Rectal smooth muscle tissue (tissue), 1 donor: Measurements from ENCODE around the gene MOB2.

ENCODE experiments used
- H3K27ac ChIP-seq: one replicate; pipeline ENCODE4 v1.7.0; 2013; ENCODE audit warnings: low read depth, low read length, inconsistent platforms
- H3K27me3 ChIP-seq: one replicate; pipeline ENCODE4 v1.7.0; 2013; ENCODE audit warnings: low read length; ENCODE audit not compliant: control insufficient read depth, insufficient read depth
- H3K36me3 ChIP-seq: one replicate; pipeline ENCODE4 v1.7.0; 2013; ENCODE audit warnings: low read length; ENCODE audit not compliant: control insufficient read depth, insufficient read depth
- H3K4me1 ChIP-seq: one replicate; pipeline ENCODE4 v1.7.0; 2013; ENCODE audit warnings: low read length; ENCODE audit not compliant: control insufficient read depth, insufficient read depth
- H3K4me3 ChIP-seq: one replicate; pipeline ENCODE4 v1.7.0; 2013; ENCODE audit warnings: low read length
- H3K9ac ChIP-seq: one replicate; pipeline ENCODE4 v1.7.0; 2013; ENCODE audit warnings: low read length

MOB2 gene, protein sequence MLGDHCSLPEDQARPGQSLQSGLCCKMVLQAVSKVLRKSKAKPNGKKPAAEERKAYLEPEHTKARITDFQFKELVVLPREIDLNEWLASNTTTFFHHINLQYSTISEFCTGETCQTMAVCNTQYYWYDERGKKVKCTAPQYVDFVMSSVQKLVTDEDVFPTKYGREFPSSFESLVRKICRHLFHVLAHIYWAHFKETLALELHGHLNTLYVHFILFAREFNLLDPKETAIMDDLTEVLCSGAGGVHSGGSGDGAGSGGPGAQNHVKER

GRCh38 chr11:1486054-1486825, at the start of gene MOB2:
Gene MOB2 (minus strand): TSS chr11:1486779. CDS start chr11:1486556, 223 bp downstream.
- Histone ChIP-seq H3K4me1 (peaks cover 51% of the 10 kb centered on the region), H3K4me3 (peak within 1 kb of the TSS; percentile 69), H3K9ac (peak within 1 kb of the TSS; percentile 71), H3K27ac (peak within 1 kb of the TSS; percentile 98), H3K36me3 (no peaks in the 10 kb centered on the region), H3K27me3 (no peaks in the 10 kb centered on the region)

GRCh38 chr11:1534682-1535081, 48.1 kb upstream of the MOB2 start:
- H3K9ac ChIP-seq = no peak overlapping the region
- H3K27ac ChIP-seq = no peak overlapping the region
- peaks cover 2% of the 10 kb centered on the region for H3K27me3 ChIP-seq
- peaks cover 19% of the 10 kb centered on the region for H3K4me1 ChIP-seq
- H3K36me3 ChIP-seq = peaks cover 9% of the 10 kb centered on the region
- H3K4me3 ChIP-seq = no peak overlapping the region

- Histone ChIP-seq H3K4me1 (peaks cover 19% of the 10 kb centered on the region), H3K9ac (no peak overlapping the region)
Measured at GRCh38 chr11:1534171-1534570, 47.6 kb upstream of the MOB2 start.

DNA sequence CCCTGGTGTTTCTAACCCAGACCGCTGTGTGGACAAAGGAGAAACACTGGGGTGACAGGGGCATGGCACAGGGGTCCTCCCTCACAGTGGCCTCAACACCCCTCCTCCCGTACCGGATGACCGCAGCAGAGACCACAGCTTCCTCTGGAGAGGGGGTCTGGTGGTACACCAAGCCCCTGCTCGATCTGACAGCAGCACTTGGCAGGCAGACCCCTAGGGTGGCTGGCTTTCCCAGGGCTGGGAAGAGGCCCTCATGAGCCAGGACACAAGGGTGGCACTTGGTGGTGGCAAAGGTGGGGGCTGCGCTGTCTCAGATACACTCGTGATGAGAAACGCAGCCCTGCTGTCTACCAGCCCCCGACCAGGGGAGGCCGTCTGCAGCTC, 46.8 kb upstream of the MOB2 start:
- H3K36me3 ChIP-seq = peaks cover 9% of the 10 kb centered on the region
- H3K27ac ChIP-seq = no peak overlapping the region
- H3K27me3 ChIP-seq = peaks cover under 1% of the 10 kb centered on the region
- H3K9ac ChIP-seq = no peak overlapping the region
- H3K4me3 ChIP-seq = no peak overlapping the region
- peaks cover 19% of the 10 kb centered on the region for H3K4me1 ChIP-seq

More at GRCh38 chr11:1534171-1534570, 47.6 kb upstream of the MOB2 start:
- peaks cover 9% of the 10 kb centered on the region for H3K36me3 ChIP-seq
- H3K27ac ChIP-seq = no peak overlapping the region
- H3K4me3 ChIP-seq = no peak overlapping the region
- H3K27me3 ChIP-seq = peaks cover 2% of the 10 kb centered on the region

DNA sequence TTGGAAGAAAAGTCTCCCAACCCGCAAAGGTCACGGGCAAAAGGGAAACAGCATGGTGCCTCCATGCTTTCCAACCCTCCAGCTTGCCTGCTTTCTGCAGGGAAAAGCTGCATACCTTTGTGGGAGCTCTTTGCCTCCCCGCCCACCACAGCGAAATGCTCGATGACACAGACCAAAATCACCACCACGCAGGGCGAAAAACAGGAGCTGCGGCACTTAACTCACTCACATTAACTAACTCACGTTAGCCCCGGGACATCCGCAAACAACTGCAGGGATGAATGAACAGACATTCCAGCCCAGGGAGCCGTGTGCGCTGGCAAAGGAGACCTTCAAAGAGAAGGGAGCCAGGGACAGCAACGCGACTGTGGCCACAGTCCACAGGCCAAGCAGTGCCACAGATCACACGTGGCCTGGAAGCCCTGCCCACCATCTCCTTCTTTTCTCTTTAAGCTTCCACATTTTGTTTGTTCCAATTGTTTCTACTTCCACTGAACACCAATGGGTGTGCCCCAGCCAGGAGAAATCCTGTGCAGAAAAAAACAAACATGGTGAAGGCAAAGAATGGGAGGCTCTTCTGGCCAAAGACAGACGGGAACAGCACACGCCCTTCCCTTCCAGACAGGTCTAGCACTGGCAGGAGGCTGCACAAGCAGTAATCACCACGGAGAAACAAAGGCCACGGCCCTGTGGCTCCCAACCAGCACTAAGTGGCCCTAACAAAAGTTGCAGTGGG, 46.2 kb upstream of the MOB2 start:
- no peak overlapping the region for H3K9ac ChIP-seq
- H3K36me3 ChIP-seq = peaks cover 9% of the 10 kb centered on the region
- no peak overlapping the region for H3K4me3 ChIP-seq
- peak overlapping the region; percentile 41 for H3K27ac ChIP-seq
- H3K4me1 ChIP-seq = peaks cover 19% of the 10 kb centered on the region
- H3K27me3 ChIP-seq = no peaks in the 10 kb centered on the region

DNA sequence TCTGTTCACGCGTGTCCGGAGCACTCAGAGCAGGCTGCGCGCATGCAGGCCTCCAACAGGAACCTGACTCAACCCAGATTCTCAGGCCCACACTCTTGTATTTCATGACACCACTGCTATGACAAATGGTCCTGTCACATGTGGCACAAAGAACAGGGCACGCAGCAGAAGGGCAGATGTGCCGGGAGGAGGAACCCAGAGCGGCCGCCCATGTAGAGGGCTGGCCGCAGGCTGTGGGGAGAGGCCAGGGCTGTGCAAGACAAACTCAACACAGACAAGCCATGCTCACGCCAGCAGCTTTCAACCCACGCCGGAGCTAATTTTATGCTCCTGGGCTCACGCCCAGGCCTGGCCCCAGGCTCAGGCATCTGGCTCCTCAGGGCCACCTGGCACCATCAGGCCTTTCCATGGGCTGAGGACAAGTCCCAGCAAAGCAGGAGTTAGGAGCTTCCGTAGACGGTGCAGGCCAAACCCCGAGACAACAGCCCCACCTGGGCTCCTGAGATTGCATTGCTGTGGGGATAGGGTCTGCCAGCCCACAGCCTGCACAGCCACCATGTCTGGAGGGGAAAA, 45.5 kb upstream of the MOB2 start:
- Histone ChIP-seq H3K27me3 (no peaks in the 10 kb centered on the region), H3K27ac (peak overlapping the region; percentile 41), H3K9ac (no peak overlapping the region), H3K4me3 (no peak overlapping the region), H3K36me3 (peaks cover 9% of the 10 kb centered on the region), H3K4me1 (peaks cover 19% of the 10 kb centered on the region)

GRCh38 chr11:1531449-1532013, 45.0 kb upstream of the MOB2 start:
- Histone ChIP-seq H3K27ac (peak overlapping the region; percentile 41), H3K36me3 (peaks cover 9% of the 10 kb centered on the region), H3K4me3 (no peak overlapping the region), H3K27me3 (no peaks in the 10 kb centered on the region), H3K9ac (no peak overlapping the region), H3K4me1 (peaks cover 19% of the 10 kb centered on the region)

DNA sequence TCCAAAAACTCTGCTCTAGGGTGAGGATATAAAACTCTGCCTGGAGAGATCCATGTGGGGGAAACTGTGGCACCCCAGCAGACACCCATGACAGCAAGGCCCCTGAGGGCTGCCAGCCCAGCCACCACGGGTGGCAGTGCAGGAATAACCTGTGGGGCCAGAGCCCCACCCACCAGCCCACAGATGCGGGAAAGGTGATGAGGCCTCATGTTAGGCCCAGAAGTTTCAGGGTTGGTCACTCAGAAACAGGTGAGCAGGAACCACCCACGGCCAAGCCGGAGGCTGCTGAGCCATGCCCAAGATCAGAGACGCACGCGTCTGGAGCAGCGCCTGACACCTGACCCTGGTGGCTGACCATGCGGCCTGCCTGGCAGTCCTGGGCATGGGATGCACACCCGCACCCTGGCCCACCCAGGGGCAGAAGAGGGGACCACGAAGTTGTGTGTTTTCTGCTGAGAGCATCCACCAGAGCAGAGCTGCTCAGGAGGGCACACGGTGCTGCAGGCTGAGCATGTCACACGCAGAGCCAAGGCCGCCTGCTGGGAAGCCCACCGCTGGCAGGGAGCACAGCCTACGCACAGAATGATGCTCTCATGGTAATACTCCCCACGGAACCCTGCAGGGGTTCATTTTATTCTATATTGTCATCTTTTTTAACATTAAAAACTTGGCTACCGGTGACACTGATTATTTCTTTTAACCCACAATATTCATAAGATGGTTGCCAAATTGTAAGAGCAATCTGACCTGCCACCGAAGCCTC, 44.3 kb upstream of the MOB2 start:
- peak overlapping the region; percentile 41 for H3K27ac ChIP-seq
- H3K36me3 ChIP-seq = peaks cover 9% of the 10 kb centered on the region
- peaks cover 19% of the 10 kb centered on the region for H3K4me1 ChIP-seq
- H3K9ac ChIP-seq = no peak overlapping the region
- no peaks in the 10 kb centered on the region for H3K27me3 ChIP-seq
- no peak overlapping the region for H3K4me3 ChIP-seq

- Histone ChIP-seq H3K27ac (no peak overlapping the region), H3K27me3 (no peaks in the 10 kb centered on the region), H3K9ac (no peak overlapping the region), H3K36me3 (peaks cover 3% of the 10 kb centered on the region), H3K4me3 (no peak overlapping the region), H3K4me1 (peaks cover 19% of the 10 kb centered on the region)
Measured at GRCh38 chr11:1529774-1530173, 43.2 kb upstream of the MOB2 start.

GRCh38 chr11:1529286-1529685, 42.7 kb upstream of the MOB2 start:
- Histone ChIP-seq H3K4me1 (peaks cover 19% of the 10 kb centered on the region), H3K4me3 (no peak overlapping the region), H3K36me3 (no peaks in the 10 kb centered on the region), H3K27me3 (no peaks in the 10 kb centered on the region), H3K9ac (no peak overlapping the region), H3K27ac (no peak overlapping the region)

DNA sequence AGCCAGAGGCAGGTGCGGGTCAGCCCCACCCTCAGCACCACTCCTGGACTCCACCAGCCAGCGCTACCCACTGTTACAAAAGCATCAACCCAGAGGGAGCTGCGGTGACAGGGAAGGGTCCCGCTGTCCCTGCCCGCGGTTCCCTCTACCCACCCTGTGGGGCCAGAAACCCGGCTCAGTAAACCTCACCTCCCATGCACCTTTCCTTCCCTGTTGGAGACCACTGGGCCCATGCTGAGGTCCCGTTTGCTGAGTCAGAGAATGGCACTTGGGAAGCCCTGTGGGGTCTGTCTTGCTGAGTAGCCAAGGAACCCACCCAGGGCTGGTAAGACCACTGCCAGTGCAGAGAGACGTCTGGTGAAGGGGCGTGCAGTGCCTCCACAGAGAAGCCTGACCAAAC, 42.1 kb upstream of the MOB2 start:
- Histone ChIP-seq H3K4me1 (peaks cover 19% of the 10 kb centered on the region), H3K9ac (no peak overlapping the region), H3K27me3 (no peaks in the 10 kb centered on the region), H3K36me3 (no peaks in the 10 kb centered on the region), H3K4me3 (no peak overlapping the region), H3K27ac (no peak overlapping the region)
